Gastrocnemius medialis (tissue), 4 donors: ENCODE measurements around the gene KCNQ2.

ENCODE experiments used
- POLR2A ChIP-seq, 2 donors: fragments of 450-650 bp; IDR thresholded peaks; one replicate each; pipeline ENCODE4 v1.6.1; 2017; ENCODE audit warnings: antibody characterized with exemption in 2 of 2, mild to moderate bottlenecking in 2 of 2, moderate library complexity in 2 of 2
- TF ChIP-seq, protein P1 (sequence below), 5 experiments: fragments of 450-650 bp in 3 of 5; fragments of 200-600 bp in 2 of 5; sonication (generic) in 2 of 5; IDR thresholded peaks in 4 of 5; conservative IDR thresholded peaks in 1 of 5; 1 replicate in 4 of 5; 2 replicates in 1 of 5; pipeline ENCODE4 v1.5.1; 2016 to 2019; ENCODE audit warnings: antibody characterized with exemption in 5 of 5, mild to moderate bottlenecking in 3 of 5, moderate library complexity in 3 of 5

DNA sequence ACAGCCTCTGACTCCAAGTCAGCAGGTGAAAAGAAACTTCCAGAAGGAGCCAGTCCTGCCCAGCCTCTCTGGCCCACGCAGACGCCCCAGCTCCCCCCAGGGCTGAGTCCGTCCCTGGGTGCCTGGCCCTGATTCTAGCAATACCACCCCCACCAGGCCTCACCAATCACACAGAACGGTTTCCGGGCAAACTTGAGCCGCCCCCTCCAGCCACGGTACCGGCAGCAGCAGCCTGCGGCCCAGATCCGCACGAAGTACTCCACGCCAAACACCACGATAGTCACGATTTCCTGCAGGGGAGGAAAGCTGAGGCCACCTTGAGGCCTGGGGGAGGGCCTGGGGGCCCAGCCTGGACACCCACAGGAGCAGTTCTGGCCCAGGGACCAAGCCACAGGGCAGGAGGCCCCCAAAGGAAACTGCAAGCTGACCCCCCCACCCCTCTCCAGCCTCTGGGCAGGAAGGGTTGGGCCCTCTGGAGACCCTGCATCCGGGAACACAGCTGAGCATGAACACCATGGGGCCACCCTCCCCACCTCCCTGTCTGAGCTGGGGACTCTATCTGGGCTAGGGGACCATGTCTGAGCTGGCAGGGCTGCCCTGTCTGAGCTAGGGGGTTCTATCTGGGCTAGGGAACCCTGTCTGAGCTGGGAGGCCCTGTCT, 27.2 kb downstream of the KCNQ2 start:
- TF ChIP-seq POLR2A (IDR thresholded peaks at IDR 0.05) = no peak
- TF ChIP-seq, protein P1, sequence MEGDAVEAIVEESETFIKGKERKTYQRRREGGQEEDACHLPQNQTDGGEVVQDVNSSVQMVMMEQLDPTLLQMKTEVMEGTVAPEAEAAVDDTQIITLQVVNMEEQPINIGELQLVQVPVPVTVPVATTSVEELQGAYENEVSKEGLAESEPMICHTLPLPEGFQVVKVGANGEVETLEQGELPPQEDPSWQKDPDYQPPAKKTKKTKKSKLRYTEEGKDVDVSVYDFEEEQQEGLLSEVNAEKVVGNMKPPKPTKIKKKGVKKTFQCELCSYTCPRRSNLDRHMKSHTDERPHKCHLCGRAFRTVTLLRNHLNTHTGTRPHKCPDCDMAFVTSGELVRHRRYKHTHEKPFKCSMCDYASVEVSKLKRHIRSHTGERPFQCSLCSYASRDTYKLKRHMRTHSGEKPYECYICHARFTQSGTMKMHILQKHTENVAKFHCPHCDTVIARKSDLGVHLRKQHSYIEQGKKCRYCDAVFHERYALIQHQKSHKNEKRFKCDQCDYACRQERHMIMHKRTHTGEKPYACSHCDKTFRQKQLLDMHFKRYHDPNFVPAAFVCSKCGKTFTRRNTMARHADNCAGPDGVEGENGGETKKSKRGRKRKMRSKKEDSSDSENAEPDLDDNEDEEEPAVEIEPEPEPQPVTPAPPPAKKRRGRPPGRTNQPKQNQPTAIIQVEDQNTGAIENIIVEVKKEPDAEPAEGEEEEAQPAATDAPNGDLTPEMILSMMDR (IDR thresholded peaks at IDR 0.05 in 4 of 5, conservative IDR thresholded peaks at IDR 0.05 in 1 of 5) = no peak
